PC-3 (cell line): ENCODE data around the gene PRSS33.

Experiments used
- CTCF ChIP-seq: fragments of 300-600 bp; sonication (generic); conservative IDR thresholded peaks from 2 replicates; pipeline ENCODE4 v1.5.1; 2017; ENCODE audit warnings: antibody characterized with exemption, low read depth, mild to moderate bottlenecking, low read length
- EZH2 ChIP-seq: fragments of 300-600 bp; sonication (generic); IDR thresholded peaks from one replicate; pipeline ENCODE4 v1.6.1; 2017; ENCODE audit warnings: antibody characterized with exemption, mild to moderate bottlenecking, low read length; ENCODE audit not compliant: unreplicated experiment
- EZH2phosphoT487 ChIP-seq: fragments of 300-600 bp; sonication (generic); IDR thresholded peaks from 2 replicates; pipeline ENCODE4 v1.6.1; 2018; ENCODE audit warnings: mild to moderate bottlenecking, antibody characterized with exemption, low read length, borderline replicate concordance

GRCh38 chr16:2777903-2778629 lies 9.3 kb downstream of the PRSS33 start:
- no peak for TF ChIP-seq EZH2phosphoT487
- TF ChIP-seq CTCF = no peak
- no peak for TF ChIP-seq EZH2
